Thyroid gland (tissue), 4 donors: Measurements from ENCODE around the gene CCDC136.

Experiments
- CTCF ChIP-seq, 6 experiments: fragments of 200-600 bp in 3 of 6; fragments of 450-650 bp in 3 of 6; sonication (generic) in 3 of 6; IDR thresholded peaks; one replicate each; pipeline ENCODE4 v1.5.1; 2016 to 2019; ENCODE audit warnings: antibody characterized with exemption in 6 of 6, mild to moderate bottlenecking in 2 of 6, inconsistent platforms in 1 of 6, moderate library complexity in 1 of 6
- POLR2A ChIP-seq, 2 donors: fragments of 450-650 bp; IDR thresholded peaks; one replicate each; pipeline ENCODE4 v1.6.1; 2017; ENCODE audit warnings: antibody characterized with exemption in 2 of 2, mild to moderate bottlenecking in 2 of 2, moderate library complexity in 1 of 2

DNA sequence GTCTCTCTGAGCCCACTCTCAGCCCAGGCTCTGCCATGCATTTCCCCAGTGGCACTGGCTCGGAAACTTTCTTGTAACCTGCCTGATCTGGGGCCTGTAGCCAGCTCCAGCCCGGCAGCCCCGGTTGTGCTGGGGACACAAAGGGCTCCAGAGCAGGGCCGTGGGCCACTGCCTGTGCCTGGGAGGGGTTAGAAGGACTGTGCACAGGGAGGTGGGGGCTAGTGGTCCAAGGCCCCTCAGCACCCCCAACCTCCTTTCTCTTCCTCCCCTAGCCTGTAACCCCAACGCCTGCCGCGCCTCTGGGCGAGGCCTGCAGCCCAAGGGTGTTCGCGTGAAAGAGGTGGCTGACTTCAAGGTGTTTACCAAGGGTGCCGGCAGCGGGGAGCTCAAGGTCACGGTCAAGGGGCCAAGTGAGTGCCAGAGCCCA is 48.0 kb downstream of the CCDC136 start:
- TF ChIP-seq CTCF (IDR thresholded peaks at IDR 0.05) (no peak), POLR2A (IDR thresholded peaks at IDR 0.05) (no peak)
